Chondrocyte (in vitro differentiated cells): ENCODE measurements around the gene ZNF57. TPM values are rescaled to one million over a fixed set of nuclear protein-coding genes. Genes with fewer than 3 reads are reported as not detected.

Experiments
- DNase-seq: peaks from one replicate; pipeline ENCODE4 v3.0.0; 2021; ENCODE audit warnings: mixed read lengths, low spot score
- H3K27ac Mint-ChIP-seq: one replicate; pipeline ENCODE4 v1.8.0; 2021; ENCODE audit warnings: mild to moderate bottlenecking, moderate library complexity, mixed read lengths; ENCODE audit not compliant: unreplicated experiment
- H3K27me3 Mint-ChIP-seq: 2 replicates; pipeline ENCODE4 v1.8.0; 2021; ENCODE audit warnings: low read depth, mixed read lengths
- H3K36me3 Mint-ChIP-seq: 2 replicates; pipeline ENCODE4 v1.8.0; 2021; ENCODE audit warnings: low read depth, mixed read lengths
- H3K4me1 Mint-ChIP-seq: 2 replicates; pipeline ENCODE4 v1.8.0; 2021; ENCODE audit warnings: low read depth, mild to moderate bottlenecking, mixed read lengths
- H3K4me3 Mint-ChIP-seq: one replicate; pipeline ENCODE4 v1.8.0; 2021; ENCODE audit warnings: mild to moderate bottlenecking, moderate library complexity, mixed read lengths; ENCODE audit not compliant: unreplicated experiment
- H3K9me3 Mint-ChIP-seq: 2 replicates; pipeline ENCODE4 v1.8.0; 2021; ENCODE audit warnings: low read depth, mixed read lengths
- CTCF ChIP-seq: fragments of 200-600 bp; sonication (generic); IDR thresholded peaks from 2 replicates; pipeline ENCODE4 v1.5.0; 2021; ENCODE audit warnings: antibody characterized with exemption, mild to moderate bottlenecking, moderate library complexity
- total RNA-seq: library from RNA; stranded (reverse); gene quantifications from 3 replicates; pipeline ENCODE4 v1.2.1, GENCODE V29; 2021

ZNF57 gene
- total RNA-seq, 1 donor from 2014 or later: 2.2 TPM

- Mint-ChIP-seq H3K27ac (peak overlapping the region; percentile 97), H3K9me3 (no peaks in the 10 kb centered on the region), H3K36me3 (no peaks in the 10 kb centered on the region), H3K4me3 (peak overlapping the region; percentile 92), H3K4me1 (peaks cover 23% of the 10 kb centered on the region), H3K27me3 (no peaks in the 10 kb centered on the region)
- TF ChIP-seq CTCF: no peak
- DNase-seq: peak; percentile 99
Measured at GRCh38 chr19:2950286-2951124, 49.8 kb downstream of the ZNF57 start.

- H3K27me3 Mint-ChIP-seq: peaks cover 2% of the 10 kb centered on the region
- H3K4me1 Mint-ChIP-seq: peaks cover 14% of the 10 kb centered on the region
- no peaks in the 10 kb centered on the region for H3K36me3 Mint-ChIP-seq
- no peak overlapping the region for H3K27ac Mint-ChIP-seq
- H3K4me3 Mint-ChIP-seq: no peak overlapping the region
- no peak for DNase-seq
- H3K9me3 Mint-ChIP-seq: no peaks in the 10 kb centered on the region
- TF ChIP-seq CTCF: no peak
Measured at GRCh38 chr19:2952953-2953481, 52.3 kb downstream of the ZNF57 start.

GRCh38 chr19:2957160-2957559 is 56.4 kb downstream of the ZNF57 start:
- no peak overlapping the region for H3K4me3 Mint-ChIP-seq
- peaks cover 6% of the 10 kb centered on the region for H3K27me3 Mint-ChIP-seq
- TF ChIP-seq CTCF: no peak
- no peaks in the 10 kb centered on the region for H3K36me3 Mint-ChIP-seq
- peaks cover 3% of the 10 kb centered on the region for H3K4me1 Mint-ChIP-seq
- DNase-seq: no peak
- H3K9me3 Mint-ChIP-seq: no peaks in the 10 kb centered on the region
- H3K27ac Mint-ChIP-seq: no peak overlapping the region

GRCh38 chr19:2960120-2960519 is 59.4 kb downstream of the ZNF57 start:
- Mint-ChIP-seq H3K36me3 (no peaks in the 10 kb centered on the region), H3K4me3 (no peak overlapping the region), H3K27me3 (peaks cover 6% of the 10 kb centered on the region), H3K27ac (no peak overlapping the region), H3K9me3 (no peaks in the 10 kb centered on the region), H3K4me1 (peaks cover 5% of the 10 kb centered on the region)
- no peak for TF ChIP-seq CTCF
- DNase-seq: no peak

- DNase-seq: no peak
- H3K27ac Mint-ChIP-seq: no peak overlapping the region
Measured at GRCh38 chr19:2962018-2962670, 61.4 kb downstream of the ZNF57 start.

More at GRCh38 chr19:2962018-2962670, 61.4 kb downstream of the ZNF57 start:
- peak; percentile 91 for TF ChIP-seq CTCF
- H3K9me3 Mint-ChIP-seq: no peaks in the 10 kb centered on the region
- H3K4me3 Mint-ChIP-seq: peak overlapping the region; percentile 25
- H3K27me3 Mint-ChIP-seq: peaks cover 6% of the 10 kb centered on the region
- peaks cover 5% of the 10 kb centered on the region for H3K4me1 Mint-ChIP-seq
- H3K36me3 Mint-ChIP-seq: no peaks in the 10 kb centered on the region
